Hindlimb muscle (tissue), 1 donor: ENCODE data around the gene TRIM44. TPM values are rescaled to one million over a fixed set of nuclear protein-coding genes. Genes with fewer than 3 reads are reported as not detected.

Source experiments
- DNase-seq: peaks from one replicate; pipeline ENCODE4 v3.0.0-alpha.2; 2013
- polyA plus RNA-seq: library from polyadenylated mRNA; unstranded; fragments of 120-200 nt; gene quantifications from one replicate; pipeline ENCODE4 v1.2.1, GENCODE V29; 2013; ENCODE audit not compliant: insufficient read length

The TRIM44 gene
- polyA plus RNA-seq, 1 donor: 38.9 TPM

- DNase-seq: no peak
Measured at GRCh38 chr11:35792148-35792845, 129.7 kb downstream of the TRIM44 start.

DNA sequence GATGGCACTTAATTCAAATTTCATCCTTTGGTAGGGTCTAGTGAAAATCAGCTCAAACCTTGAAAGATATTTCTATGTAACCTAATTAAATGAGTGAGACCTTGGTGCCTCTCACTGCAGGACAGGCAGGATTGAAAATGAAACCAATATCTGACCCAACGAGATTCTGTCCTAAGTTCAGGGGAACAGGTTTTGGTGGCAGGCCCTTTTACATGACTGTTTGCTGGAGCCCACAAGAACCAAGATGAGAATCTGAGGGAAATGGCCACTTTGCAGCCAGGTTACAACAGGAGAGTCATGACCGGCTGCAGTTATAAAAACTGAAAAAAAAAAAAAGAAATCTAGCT is 130.2 kb downstream of the TRIM44 start:
- no peak for DNase-seq

GRCh38 chr11:35794333-35794732 is 131.8 kb downstream of the TRIM44 start:
- no peak for DNase-seq

DNA sequence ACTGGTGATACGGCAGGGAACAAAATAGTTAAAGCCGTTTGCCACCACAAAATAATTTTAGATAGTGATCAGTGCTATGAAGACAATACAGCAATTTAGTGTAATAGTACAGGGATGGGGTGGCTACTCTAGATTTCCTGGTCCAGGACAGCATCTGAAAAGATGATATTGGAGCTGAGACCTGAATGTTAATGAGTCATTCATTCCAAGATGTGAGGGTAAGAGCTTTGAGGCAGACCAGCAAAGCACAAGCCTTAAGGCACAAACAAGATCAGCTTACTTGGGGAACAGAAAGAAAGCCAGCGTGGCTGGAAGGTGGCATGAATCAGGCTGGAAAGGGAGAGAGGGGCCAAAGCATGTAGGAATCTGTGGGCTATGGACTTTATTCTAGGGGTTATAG is 132.3 kb downstream of the TRIM44 start:
- DNase-seq: no peak

DNA sequence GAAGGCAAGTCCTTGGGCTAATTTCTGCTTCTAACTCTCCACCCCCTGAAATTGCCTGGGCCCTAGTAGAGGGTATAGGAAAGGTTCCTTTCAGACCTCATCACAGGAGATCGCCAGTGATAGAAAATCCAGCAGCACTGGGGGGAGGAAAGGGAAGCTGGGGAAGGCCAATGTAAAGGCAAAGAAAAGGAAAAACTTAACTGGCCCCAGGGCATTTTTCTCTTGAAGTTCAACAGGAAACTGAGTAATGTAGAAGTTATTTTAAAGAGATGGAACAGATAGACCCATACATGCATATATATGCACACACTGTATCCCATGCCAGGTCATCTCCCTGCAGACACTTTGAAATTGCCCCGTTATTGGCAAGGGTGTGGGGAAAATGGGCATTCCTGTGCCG is 134.0 kb downstream of the TRIM44 start:
- no peak for DNase-seq

- DNase-seq: no peak
Measured at GRCh38 chr11:35798423-35798822, 135.8 kb downstream of the TRIM44 start.

DNA sequence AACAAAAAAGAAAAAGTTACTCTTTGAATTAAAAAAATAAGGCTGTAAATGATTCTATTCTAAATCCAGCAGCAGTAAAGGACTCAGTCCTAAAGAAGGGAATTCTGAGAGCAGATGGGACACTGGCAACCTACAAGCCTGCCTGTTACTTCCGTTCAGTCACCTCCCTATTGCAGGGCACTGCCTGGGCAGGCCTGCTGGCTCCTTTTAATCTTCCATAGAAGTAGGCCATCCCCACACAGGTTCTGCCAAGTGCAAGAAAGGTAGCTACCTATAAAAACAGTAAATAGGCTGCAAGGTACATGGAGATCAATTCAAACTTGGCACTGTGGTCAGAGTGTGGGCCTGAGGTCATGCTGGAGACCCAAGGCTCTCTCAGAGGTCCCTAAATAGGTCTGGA is 136.4 kb downstream of the TRIM44 start:
- no peak for DNase-seq

- DNase-seq: no peak
Measured at GRCh38 chr11:35799655-35800054, 137.1 kb downstream of the TRIM44 start.

DNA sequence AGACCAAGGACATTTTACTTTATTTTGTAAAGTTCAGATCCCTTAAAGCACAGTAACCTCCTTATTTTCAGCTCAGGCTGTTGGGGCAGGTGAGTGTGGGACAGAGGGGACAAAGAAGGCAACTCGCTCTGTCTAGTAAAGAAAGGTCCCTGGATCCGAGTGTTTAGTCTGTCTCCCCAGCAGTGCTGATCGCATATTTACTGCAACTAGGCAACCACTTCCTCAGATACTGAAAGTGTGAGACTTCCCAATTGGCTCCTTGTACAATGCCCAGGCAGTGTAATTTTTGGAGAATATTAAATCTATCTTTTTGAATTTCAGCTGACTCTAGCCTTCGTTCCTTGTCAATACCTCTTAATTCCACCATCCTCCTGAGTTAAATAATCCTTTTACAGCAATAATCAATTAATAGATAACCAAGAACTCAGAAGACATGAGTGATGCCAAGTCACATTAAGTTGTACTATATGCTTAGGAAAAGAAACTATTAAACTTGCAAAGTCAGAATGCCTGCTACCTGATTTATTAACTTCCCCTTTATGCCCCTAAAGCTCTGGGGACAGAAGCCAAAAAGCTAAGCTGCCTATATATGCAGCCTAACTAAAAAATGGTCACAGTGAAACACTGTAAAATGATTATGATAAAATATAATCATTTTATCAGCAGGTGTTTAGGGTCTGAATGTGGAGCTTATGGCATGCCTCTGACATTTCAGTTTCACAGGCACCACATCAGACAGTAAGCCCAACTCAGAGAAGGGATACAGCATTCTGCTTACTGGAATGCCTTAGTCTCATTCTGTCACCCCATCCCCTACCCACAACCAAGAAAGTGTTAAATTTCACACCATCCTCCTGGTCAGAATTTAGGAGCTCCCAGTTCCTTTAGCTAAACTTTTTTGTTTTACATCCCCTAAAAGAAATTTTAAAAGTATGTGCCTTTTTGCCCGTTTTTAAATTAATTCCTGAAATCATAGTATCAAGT is 138.7 kb downstream of the TRIM44 start:
- DNase-seq: no peak

GRCh38 chr11:35802221-35802620 is 139.6 kb downstream of the TRIM44 start:
- DNase-seq: no peak

DNA sequence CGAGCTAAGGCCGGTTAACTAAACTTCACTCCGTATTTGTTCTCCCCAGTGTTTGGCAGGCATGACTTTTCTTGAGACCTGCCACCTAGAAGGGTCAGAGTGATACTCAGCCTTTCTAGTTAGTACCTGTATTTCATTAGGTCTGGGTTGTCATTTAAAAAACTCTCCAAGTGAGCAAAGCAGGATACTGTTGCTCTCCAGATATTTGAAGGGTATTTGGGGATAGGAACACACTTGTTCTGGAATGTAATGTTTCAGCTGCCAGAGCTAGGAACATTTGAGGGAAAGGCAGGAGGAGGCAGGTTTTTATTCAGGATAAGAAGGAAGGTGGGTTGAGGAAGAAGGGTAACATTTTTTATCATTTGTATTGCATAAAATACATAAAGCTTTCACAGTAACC is 140.1 kb downstream of the TRIM44 start:
- no peak for DNase-seq

GRCh38 chr11:35803115-35803514 is 140.5 kb downstream of the TRIM44 start:
- no peak for DNase-seq

- DNase-seq: no peak
Measured at GRCh38 chr11:35804451-35805040, 142.0 kb downstream of the TRIM44 start.

DNA sequence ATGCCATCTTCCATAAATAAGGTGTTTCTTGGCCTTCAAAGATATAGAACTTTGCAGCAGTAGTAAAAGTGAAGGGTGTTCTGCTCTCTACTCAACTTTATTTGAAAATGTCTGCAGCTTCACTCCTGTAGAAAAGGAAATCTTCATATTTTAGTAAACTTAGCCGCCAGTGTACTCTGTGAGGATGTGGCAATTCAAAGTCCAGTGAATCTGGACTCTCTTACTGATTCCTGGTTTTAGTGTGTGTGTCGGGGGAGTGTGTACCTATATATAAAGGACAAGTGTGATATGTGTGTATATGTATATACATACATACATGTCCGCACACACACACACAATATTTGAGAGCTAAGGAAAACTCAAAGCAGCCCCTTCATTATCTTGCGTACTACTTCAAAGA is 147.0 kb downstream of the TRIM44 start:
- DNase-seq: no peak

GRCh38 chr11:35810045-35810645 is 147.6 kb downstream of the TRIM44 start:
- DNase-seq: no peak

- no peak for DNase-seq
Measured at GRCh38 chr11:35811783-35812182, 149.2 kb downstream of the TRIM44 start.

DNA sequence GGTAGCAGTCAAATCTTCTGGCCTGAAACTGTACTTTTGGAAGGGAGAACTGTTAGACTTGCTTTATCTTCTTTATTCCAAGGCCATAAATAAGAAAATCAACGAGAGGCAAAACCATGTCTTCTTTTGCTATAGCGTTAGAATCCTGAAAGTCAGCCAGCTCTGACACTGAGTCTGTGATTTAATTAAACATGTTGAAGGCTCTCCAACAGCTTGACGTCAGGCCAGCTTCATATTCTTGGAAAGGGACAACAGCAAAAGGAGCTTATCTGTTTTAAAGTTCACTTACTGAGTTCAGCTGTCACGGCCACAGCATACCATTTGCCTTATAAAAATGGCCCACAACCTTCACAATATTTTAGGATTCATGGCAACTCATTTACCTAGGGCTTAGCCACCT is 150.3 kb downstream of the TRIM44 start:
- no peak for DNase-seq

- DNase-seq: no peak
Measured at GRCh38 chr11:35814081-35814695, 151.6 kb downstream of the TRIM44 start.

- peak; percentile 27 for DNase-seq
Measured at GRCh38 chr11:35814720-35815305, 152.2 kb downstream of the TRIM44 start.

GRCh38 chr11:35815556-35816315 is 153.2 kb downstream of the TRIM44 start:
- DNase-seq: peak; percentile 86

GRCh38 chr11:35820614-35821013 is 158.0 kb downstream of the TRIM44 start:
- DNase-seq: no peak
